ENCODE results near the gene ELOF1. TPM values are rescaled to one million over a fixed set of nuclear protein-coding genes. Genes with fewer than 3 reads are reported as not detected.

Gene ELOF1
- polyA plus RNA-seq, 1 of the 3 experiments (the other 2 are of a cell fraction) = 157 TPM

DNA sequence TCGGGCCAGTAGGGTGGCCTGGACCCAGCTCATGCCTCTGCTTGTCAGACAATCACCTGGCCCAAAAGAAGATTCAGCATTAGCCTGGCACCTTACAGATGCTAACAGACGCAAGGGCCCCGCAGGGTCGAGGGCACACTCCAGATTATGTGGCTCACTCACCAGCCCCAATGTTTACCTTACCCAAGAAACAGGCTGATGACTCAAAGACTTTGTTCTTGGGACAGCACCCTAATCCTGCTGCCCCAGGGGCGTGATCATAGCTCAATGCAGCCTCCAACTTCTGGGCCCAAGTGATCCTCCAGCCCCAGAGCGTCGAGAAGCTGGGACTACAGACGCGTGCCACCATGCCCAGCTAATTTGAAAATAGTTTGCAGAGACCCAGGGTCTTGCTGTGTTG lies 39.9 kb downstream of the ELOF1 start (continued):
- TF ChIP-seq EZH2phosphoT487 (IDR thresholded peaks at IDR 0.05; ENCODE audit: borderline replicate concordance, low read depth) = no peak
- TF ChIP-seq, protein P1, sequence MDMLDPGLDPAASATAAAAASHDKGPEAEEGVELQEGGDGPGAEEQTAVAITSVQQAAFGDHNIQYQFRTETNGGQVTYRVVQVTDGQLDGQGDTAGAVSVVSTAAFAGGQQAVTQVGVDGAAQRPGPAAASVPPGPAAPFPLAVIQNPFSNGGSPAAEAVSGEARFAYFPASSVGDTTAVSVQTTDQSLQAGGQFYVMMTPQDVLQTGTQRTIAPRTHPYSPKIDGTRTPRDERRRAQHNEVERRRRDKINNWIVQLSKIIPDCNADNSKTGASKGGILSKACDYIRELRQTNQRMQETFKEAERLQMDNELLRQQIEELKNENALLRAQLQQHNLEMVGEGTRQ (IDR thresholded peaks at IDR 0.05; ENCODE audit: borderline replicate concordance, low read depth, low read length) = no peak

DNA sequence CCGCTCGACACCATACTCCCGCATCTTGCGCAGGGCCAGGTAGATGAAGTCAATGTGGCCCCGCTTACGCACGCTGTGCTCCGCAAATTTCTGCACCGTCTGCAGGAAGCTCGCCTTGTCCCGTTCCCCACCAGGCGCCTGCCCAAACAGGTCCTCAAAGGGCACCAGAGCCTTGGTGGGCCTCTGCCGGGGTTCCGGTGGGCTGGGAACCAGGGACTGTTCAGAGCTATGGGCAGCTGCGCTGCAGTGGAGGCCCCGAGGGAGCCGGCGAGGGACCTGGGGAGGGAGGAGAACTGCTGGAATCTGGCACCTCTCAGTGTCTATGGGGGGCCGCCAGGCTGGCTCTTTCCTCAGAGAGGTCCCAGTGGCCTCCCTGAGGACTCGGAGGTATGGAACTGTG lies 45.1 kb downstream of the ELOF1 start:
- 95% methylated on average over 13 of the region's 20 CpGs for WGBS (ENCODE audit: low lambda C conversion rate)
- CTCF ChIA-PET = interaction anchor here (0.6 kb wide), 1 partner anchor 32 kb away, joined by 3 read pairs; no protein-coding TSS in a partner anchor
- no peak overlapping the region for H2AFZ ChIP-seq (ENCODE audit: low read depth)

DNA sequence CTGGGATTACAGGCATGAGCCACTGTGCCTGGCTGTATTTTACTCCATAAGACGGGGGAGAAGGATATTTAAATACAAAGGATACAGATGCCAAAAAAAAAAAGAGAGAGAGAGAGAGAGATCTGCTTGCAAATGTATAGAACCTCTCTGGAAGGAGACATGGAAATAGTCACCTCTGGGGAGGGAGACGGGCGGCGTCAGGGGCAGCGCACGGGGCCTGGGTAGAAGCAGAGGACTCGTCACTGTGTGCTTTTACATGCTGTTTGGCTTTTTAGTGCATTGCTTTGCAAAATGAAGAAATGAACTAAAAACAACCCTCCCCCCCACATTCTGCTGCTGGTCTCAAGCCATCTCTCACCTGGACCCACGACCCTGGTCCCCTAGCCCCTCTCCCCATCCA lies 48.6 kb downstream of the ELOF1 start:
- Histone ChIP-seq H2AFZ (ENCODE audit: low read depth) (no peak overlapping the region), H3K36me3 (replicated peaks in 1 of 2; ENCODE audit: control insufficient read depth in 1 of 2, insufficient read depth in 2 of 2, low read length in 1 of 2) (peaks cover 0 to 3% of the 10 kb centered on the region in 2 experiments)
- WGBS (ENCODE audit: low lambda C conversion rate) = 96% methylated on average over 8 of the region's 8 CpGs

More for the DNA sequence above, 45.1 kb downstream of the ELOF1 start:
- no peak overlapping the region for H3K4me2 ChIP-seq
- no peaks in the 10 kb centered on the region for H3K79me2 ChIP-seq (ENCODE audit: insufficient read depth)
- no peak overlapping the region for H3K27ac ChIP-seq (ENCODE audit: low read depth in 2 of 2, low read length in 1 of 2)
- no peaks in the 10 kb centered on the region for H3K9me3 ChIP-seq
- peaks cover 3% of the 10 kb centered on the region in 2 experiments for H3K36me3 ChIP-seq (replicated peaks in 1 of 2; ENCODE audit: control insufficient read depth in 1 of 2, insufficient read depth in 2 of 2, low read length in 1 of 2)
- H3K9me2 ChIP-seq = no peaks in the 10 kb centered on the region
- H4K20me1 ChIP-seq (ENCODE audit: insufficient read depth) = no peaks in the 10 kb centered on the region
- H3K27me3 ChIP-seq (ENCODE audit: insufficient read depth) = no peaks in the 10 kb centered on the region
- H3F3A ChIP-seq (replicated peaks; ENCODE audit: insufficient read depth) = peaks cover 2% of the 10 kb centered on the region
- TF ChIP-seq, protein P2, sequence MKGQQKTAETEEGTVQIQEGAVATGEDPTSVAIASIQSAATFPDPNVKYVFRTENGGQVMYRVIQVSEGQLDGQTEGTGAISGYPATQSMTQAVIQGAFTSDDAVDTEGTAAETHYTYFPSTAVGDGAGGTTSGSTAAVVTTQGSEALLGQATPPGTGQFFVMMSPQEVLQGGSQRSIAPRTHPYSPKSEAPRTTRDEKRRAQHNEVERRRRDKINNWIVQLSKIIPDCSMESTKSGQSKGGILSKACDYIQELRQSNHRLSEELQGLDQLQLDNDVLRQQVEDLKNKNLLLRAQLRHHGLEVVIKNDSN (IDR thresholded peaks at IDR 0.05; ENCODE audit: borderline replicate concordance, low read depth) = no peak
- TF ChIP-seq, protein P3, sequence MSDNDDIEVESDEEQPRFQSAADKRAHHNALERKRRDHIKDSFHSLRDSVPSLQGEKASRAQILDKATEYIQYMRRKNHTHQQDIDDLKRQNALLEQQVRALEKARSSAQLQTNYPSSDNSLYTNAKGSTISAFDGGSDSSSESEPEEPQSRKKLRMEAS (IDR thresholded peaks at IDR 0.05; ENCODE audit: low read depth) = no peak
- no peak overlapping the region for H3K9ac ChIP-seq
- POLR2A ChIA-PET = no interaction called here
- no peak overlapping the region for H3K4me3 ChIP-seq (ENCODE audit: low read depth in 2 of 2, low read length in 1 of 2)
- no peak for DNase-seq
- H3K4me1 ChIP-seq (ENCODE audit: control insufficient read depth in 1 of 2, insufficient read depth in 2 of 2, low read depth in 1 of 2, low read length in 1 of 2) = no peaks in the 10 kb centered on the region

More for the DNA sequence above, 48.6 kb downstream of the ELOF1 start:
- H3K27ac ChIP-seq (ENCODE audit: low read depth in 2 of 2, low read length in 1 of 2) = no peak overlapping the region
- no peaks in the 10 kb centered on the region for H3K9me2 ChIP-seq
- peaks cover 5 to 6% of the 10 kb centered on the region in 2 experiments; a peak in 2 of 4 replicates for H3K4me1 ChIP-seq (ENCODE audit: control insufficient read depth in 1 of 2, insufficient read depth in 2 of 2, low read depth in 1 of 2, low read length in 1 of 2)
- no peak overlapping the region for H3K4me3 ChIP-seq (ENCODE audit: low read depth in 2 of 2, low read length in 1 of 2)
- TF ChIP-seq SMC3 (IDR thresholded peaks at IDR 0.05; ENCODE audit: low read depth, low read length) (no peak), TAF1 (IDR thresholded peaks at IDR 0.05; ENCODE audit: borderline replicate concordance, low read depth, low read length) (no peak), RAD21 (IDR thresholded peaks at IDR 0.05; ENCODE audit: low read length) (no peak), EZH2phosphoT487 (IDR thresholded peaks at IDR 0.05; ENCODE audit: borderline replicate concordance, low read depth) (no peak), GATA2 (CRISPR knock-in tag; IDR thresholded peaks at IDR 0.05) (no peak), MEF2A (IDR thresholded peaks at IDR 0.05; ENCODE audit: borderline replicate concordance, low read depth) (no peak), MXI1 (IDR thresholded peaks at IDR 0.05; ENCODE audit: low read depth, low read length) (no peak), NRF1 (IDR thresholded peaks at IDR 0.05; ENCODE audit: low read depth, low read length) (no peak)
- TF ChIP-seq, protein P4, sequence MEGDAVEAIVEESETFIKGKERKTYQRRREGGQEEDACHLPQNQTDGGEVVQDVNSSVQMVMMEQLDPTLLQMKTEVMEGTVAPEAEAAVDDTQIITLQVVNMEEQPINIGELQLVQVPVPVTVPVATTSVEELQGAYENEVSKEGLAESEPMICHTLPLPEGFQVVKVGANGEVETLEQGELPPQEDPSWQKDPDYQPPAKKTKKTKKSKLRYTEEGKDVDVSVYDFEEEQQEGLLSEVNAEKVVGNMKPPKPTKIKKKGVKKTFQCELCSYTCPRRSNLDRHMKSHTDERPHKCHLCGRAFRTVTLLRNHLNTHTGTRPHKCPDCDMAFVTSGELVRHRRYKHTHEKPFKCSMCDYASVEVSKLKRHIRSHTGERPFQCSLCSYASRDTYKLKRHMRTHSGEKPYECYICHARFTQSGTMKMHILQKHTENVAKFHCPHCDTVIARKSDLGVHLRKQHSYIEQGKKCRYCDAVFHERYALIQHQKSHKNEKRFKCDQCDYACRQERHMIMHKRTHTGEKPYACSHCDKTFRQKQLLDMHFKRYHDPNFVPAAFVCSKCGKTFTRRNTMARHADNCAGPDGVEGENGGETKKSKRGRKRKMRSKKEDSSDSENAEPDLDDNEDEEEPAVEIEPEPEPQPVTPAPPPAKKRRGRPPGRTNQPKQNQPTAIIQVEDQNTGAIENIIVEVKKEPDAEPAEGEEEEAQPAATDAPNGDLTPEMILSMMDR (IDR thresholded peaks at IDR 0.05) = no peak
- TF ChIP-seq, protein P5, sequence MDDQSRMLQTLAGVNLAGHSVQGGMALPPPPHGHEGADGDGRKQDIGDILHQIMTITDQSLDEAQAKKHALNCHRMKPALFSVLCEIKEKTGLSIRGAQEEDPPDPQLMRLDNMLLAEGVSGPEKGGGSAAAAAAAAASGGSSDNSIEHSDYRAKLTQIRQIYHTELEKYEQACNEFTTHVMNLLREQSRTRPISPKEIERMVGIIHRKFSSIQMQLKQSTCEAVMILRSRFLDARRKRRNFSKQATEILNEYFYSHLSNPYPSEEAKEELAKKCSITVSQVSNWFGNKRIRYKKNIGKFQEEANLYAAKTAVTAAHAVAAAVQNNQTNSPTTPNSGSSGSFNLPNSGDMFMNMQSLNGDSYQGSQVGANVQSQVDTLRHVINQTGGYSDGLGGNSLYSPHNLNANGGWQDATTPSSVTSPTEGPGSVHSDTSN (IDR thresholded peaks at IDR 0.05) = no peak
- CTCF ChIA-PET = no interaction called here
- H3K9me3 ChIP-seq = no peaks in the 10 kb centered on the region
- POLR2A ChIA-PET = no interaction called here
- H3K27me3 ChIP-seq (ENCODE audit: insufficient read depth) = no peaks in the 10 kb centered on the region
- peaks cover 4% of the 10 kb centered on the region for H3F3A ChIP-seq (replicated peaks; ENCODE audit: insufficient read depth)
- DNase-seq = no peak
- H4K20me1 ChIP-seq (ENCODE audit: insufficient read depth) = no peaks in the 10 kb centered on the region
- no peaks in the 10 kb centered on the region; the same call in 1 of the 2 replicates for H3K79me2 ChIP-seq (ENCODE audit: insufficient read depth)
- H3K9ac ChIP-seq = no peak overlapping the region
- no peak overlapping the region for H3K4me2 ChIP-seq

All from SK-N-SH (cell line).